AML-193 (cell line): Measurements from ENCODE around the gene NDUFA13.

Source experiments
- DNase-seq, 2 experiments: peaks; one replicate each; lab custom pipeline; 2025; lab: John Stamatoyannopoulos, UW

The NDUFA13 gene

GRCh38 chr19:19533841-19534240, 17.8 kb downstream of the NDUFA13 start:
- DNase-seq = no peak

GRCh38 chr19:19534556-19535265, 18.7 kb downstream of the NDUFA13 start:
- no peak for DNase-seq

DNA sequence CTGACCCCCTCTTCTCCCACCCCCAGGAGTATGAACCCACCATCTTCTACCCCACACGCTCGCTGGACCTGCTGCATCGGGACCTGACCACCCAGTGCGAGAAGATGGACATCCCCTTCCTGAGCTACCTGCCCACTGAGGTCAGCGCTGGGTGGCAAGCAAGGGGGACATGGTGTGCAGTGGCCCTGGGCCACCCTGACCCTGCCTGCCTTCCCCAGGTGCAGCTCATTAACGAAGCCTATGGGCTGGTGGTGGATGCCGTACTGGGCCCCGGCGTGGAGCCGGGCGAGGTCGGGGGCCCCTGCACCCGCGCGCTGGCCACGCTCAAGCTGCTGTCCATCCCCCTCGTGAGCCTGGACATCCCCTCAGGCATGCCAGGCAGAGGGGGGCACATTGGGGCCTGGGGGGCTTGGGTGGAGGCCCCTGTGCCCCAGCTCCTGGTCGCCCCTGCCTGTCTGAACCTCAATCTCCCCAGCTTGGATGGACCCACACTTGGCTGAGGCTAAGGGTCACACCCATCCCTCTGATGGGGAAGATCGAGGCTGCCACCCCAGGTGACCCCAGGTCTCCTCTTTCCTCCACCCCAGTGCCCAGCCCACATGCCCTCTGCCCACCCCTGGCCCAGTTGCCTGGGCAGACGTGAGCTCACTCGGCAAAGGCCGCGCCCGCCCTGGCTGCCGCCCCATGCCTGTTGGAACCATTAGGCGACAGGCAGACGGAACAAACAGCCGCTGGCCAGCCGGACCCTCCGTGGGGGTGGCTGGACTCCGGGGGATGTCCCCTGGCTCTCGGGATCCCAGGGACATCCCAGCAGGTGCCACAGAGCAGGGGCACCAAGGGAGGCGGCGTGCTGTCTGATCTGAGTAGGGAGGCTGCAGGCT, 19.5 kb downstream of the NDUFA13 start:
- no peak for DNase-seq

DNA sequence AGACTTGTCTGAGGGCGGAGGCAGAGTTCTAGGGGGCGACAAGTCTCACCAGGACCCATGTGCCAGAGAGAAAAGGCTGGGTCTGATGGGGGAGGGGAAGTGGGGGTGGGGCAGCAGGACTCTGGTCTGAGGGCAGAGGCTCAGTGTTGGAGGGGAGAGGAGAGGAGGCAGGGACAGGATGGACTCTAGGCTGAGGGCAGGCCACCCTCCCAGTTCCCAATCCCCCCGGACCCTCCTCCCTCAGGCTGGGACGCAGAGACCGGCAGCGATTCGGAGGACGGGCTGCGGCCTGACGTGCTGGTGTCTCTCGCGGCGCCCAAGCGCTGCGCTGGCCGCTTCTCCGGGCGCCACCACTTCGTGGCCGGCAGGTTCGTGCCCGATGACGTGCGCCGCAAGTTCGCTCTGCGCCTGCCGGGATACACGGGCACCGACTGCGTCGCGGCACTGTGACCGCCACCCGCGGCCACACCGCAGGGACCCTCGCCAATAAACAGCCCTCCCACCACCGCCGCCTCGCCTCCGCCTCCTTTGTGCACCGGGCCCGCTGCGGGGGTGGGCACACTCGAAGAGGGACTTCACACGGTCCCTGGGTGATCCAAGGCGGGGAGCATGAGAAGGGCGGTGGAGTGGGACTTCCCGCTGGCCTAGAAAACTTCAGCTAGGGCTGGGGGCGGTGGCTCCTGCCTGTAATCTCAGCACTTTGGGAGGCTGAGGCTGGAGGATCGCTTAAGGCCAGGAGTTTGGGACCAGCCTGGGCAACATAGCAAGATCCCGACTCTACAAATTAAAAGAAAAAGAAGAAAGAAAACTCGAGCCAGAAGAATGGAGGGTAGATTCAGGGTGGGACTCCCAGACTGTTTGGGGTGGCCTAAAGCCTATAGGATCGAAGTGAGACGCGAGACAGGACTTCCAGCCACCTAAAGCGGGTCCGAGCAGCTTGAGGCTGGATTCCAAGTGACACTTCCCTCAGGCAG, 21.3 kb downstream of the NDUFA13 start:
- no peak for DNase-seq

DNA sequence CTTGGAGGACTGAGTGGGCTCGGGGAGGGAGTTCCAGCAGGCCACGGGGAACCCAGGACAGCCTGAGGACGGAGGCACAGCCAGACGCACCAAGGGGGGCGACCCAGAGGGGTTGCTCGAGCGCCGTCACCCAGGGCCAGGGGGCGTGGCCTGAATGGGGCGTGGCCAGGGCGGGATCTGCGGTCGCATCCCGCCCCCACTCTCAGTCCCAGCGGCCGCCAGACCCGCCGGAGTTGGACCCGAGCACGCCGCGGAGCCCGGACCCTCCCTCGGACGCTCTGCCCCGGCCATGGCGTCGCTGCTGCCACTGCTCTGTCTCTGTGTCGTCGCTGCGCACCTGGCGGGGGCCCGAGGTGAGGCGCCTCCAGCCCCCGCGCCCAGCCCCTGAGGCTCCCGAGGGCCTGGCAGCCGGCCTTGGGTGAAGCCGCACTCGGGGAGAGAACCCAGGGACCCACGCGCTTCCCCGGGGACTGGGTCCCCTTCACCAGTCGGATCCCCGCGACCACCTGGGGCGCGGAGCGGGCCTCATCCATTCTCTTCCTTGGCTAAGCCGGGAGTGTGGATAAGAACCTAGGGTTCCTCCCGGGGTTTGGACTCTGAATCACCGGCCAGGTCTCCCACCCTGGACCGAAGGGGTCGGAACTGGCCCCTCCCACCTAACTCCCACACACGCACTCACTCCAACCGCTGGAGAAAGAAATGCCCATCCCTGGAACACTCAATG, 22.2 kb downstream of the NDUFA13 start, which contains the start of gene CILP2:
Gene CILP2 (plus strand): TSS at position 205 of the 724 bp plus-strand sequence. CDS start 85 bp downstream, at position 290.
- no peak for DNase-seq

GRCh38 chr19:19538785-19539166, 22.8 kb downstream of the NDUFA13 start:
- no peak for DNase-seq

DNA sequence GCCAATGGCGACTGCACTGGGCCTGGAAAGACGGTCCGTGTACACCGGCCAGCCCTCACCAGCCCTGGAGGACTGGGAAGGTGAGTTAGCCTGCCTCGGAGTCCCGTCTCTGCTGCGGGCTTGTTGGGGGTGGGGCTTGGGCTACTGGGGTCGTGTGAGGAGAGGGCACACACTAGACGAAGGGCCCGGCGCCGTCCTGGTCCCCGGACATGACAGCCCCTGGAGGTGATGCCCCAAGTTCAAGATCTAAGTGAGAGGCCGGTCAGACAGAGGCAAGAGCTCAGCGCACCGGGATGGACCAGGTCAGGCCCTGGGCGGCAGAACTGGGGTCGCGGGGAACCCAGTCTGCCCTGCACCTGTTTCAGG, 23.7 kb downstream of the NDUFA13 start:
- DNase-seq = no peak

GRCh38 chr19:19540064-19540714, 24.2 kb downstream of the NDUFA13 start:
- DNase-seq = no peak

DNA sequence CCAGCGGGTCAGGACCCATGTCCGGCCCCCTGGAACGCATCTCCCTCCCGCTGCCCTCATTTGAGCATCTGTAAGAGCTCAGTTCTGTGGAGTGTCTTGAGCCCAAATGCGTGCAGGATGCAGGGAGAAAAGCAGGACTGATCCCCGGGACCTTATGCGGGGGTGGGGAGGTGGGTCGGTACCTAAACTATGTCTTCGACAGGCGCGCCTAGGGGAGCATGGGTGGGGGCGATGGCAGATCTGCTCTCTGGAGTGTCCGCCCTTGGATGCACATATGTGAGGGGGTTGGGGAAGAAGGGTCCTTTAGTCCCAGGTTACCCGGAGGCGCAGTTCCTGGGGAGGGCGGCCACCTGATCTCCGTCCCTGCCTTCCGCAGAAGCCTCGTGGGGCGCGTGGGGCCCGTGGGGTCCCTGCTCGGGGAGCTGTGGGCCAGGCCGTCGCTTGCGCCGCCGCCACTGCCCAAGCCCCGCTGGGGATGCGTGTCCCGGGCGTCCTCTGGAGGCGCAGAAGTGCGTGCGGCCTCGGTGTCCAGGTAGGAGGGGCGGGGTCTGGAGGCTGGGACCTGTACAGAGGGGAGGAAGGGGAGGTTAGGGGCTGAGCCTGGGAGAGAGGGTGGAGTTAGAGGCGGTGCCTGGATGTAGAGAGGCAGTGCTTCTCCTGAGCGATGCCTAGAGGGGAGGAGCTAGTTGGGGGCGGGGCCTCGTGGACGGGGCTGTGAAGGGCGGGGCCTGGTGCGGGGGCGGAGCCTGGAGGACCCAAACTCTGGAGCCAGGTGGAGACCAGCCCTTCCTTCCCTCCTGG, 24.9 kb downstream of the NDUFA13 start:
- no peak for DNase-seq

GRCh38 chr19:19541616-19542015, 25.6 kb downstream of the NDUFA13 start:
- no peak for DNase-seq

DNA sequence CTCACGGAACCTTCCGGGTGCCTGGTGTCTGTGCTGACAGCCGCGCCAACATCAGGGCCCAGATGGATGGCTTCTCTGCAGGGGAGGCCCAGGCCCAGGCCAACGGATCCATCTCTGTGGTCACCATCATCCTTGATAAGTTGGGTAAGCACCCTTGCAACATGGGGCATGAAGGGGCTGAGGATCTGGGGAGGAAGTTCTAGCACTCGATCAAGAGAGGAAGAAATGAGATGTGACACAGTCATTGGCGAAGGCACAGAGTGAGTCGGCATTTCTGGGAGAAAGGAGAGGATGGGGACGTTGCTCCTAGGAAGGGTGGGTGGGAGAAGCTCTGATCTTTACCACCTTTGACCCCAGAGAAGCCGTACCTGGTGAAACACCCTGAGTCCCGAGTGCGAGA, 26.5 kb downstream of the NDUFA13 start:
- DNase-seq = peak; percentile 77 to 82

DNA sequence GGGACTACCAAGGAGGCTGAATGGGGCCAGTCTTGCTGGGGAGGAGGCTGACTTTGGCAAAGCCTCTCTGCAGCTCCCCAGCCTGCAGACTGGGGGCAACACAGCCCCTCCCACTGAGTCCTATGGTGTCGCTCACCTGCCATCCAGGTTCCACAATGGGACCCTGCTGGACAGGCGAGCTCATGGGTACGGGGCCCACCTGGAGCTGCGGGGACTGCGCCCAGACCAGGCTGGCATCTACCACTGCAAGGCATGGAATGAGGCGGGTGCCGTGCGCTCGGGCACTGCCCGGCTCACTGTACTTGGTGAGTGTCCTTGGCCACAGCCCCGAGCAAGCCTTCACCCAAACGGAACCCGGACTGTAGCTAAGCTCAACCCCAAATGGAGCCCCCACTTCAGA, 27.1 kb downstream of the NDUFA13 start:
- DNase-seq = no peak

- DNase-seq = no peak
Measured at GRCh38 chr19:19543640-19544039, 27.6 kb downstream of the NDUFA13 start.

DNA sequence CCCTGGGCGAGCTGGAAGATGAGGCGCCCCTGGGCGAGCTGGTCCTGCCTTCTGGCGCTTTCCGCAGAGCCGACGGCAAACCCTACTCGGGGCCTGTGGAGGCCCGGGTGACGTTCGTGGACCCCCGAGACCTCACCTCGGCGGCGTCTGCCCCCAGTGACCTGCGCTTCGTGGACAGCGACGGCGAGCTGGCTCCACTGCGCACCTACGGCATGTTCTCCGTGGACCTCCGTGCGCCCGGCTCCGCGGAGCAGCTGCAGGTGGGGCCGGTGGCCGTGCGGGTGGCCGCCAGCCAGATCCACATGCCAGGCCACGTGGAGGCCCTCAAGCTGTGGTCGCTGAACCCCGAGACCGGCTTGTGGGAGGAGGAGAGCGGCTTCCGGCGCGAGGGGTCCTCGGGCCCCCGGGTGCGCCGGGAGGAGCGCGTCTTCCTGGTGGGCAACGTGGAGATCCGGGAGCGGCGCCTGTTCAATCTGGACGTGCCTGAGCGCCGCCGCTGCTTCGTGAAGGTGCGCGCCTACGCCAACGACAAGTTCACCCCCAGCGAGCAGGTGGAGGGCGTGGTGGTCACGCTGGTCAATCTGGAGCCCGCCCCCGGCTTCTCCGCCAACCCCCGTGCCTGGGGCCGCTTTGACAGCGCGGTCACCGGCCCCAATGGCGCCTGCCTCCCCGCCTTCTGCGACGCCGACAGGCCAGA, 28.4 kb downstream of the NDUFA13 start:
- DNase-seq = no peak

GRCh38 chr19:19544954-19545591, 29.0 kb downstream of the NDUFA13 start:
- no peak for DNase-seq

GRCh38 chr19:19545707-19546106, 29.7 kb downstream of the NDUFA13 start:
- DNase-seq = no peak

- DNase-seq = no peak
Measured at GRCh38 chr19:19546751-19547162, 30.7 kb downstream of the NDUFA13 start.

DNA sequence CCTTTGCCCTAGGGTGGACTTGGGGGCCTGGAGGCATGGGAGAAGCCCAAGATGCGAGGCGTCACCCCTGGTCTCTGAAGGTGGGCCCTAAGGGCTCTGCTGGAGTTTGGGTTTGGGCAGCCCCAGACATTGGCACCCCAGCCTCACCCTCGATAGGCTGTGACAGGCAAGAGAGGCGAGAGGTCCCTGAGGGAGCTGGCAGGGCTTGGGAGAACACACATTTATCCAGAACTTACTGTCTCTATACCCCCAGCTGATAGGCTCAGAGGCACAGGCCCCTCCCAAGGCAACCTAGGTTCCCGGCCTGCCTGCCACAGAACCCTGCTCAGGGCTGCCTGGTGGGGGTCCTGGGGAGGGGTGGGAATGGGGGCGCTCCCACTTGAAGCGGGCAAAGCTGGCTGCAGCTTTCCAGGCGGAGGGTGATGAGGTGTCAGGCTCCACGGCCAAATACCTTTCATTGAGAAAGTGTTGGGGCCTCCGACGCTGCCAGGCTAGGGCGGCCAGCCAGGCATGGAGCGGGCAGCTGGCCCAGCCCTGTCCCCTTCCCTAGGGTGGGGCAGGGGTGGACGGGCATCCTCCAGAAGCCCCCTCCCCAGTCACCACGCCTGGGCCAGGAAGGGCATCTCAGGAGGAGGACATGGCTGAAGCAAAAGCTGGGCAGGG, 31.8 kb downstream of the NDUFA13 start:
- no peak for DNase-seq
